A549 (cell line): Measurements from ENCODE around the gene MBD2. TPM values are rescaled to one million over a fixed set of nuclear protein-coding genes. Genes with fewer than 3 reads are reported as not detected.

Source experiments
- ATAC-seq, 2 experiments: fragments of 200-7000 bp in 1 of 2; fragments of >200 bp in 1 of 2; cut with Nextera tagmentation in 1 of 2; cut with Tn5 transposase in 1 of 2; 3 replicates each; pipeline versions ENCODE4 v1.8.0 to v1.9.1; 2018 to 2020; ENCODE audit warnings: mild to moderate bottlenecking in 1 of 2, moderate library complexity in 1 of 2
- CTCF ChIA-PET: fragments of 300-600 bp; sonication (Branson Sonifier 250); formaldehyde crosslinking; extraction: SDS; loops from one replicate; lab custom pipeline; 2021; ENCODE audit warnings: antibody characterized with exemption, inconsistent platforms; lab: Yijun Ruan, JAX
- POLR2A ChIA-PET: fragments of 350-600 bp; formaldehyde crosslinking; extraction: SDS; loops from one replicate; lab custom pipeline; 2021; ENCODE audit warnings: antibody characterized with exemption, inconsistent platforms; lab: Yijun Ruan, JAX
- DNase-seq, 2 experiments: peaks; one replicate each; pipeline versions ENCODE4 v3.0.0 to v3.0.0-alpha.2; 2011 to 2016; ENCODE audit warnings: low read depth in 1 of 2, low spot score in 1 of 2
- FAIRE-seq: peaks from 2 replicates; lab custom pipeline; 2011; peaks lifted over from hg19 to GRCh38; lab: Jason Lieb, UNC
- H3K27ac ChIP-seq, 2 experiments: fragments of >200 bp; sonication (Bioruptor Twin); formaldehyde crosslinking; 3 replicates each; pipeline ENCODE4 v1.5.1; 2016 to 2017
- H3K4me1 ChIP-seq: fragments of >200 bp; sonication (Bioruptor Twin); formaldehyde crosslinking; 3 replicates; pipeline ENCODE4 v1.6.1; 2016
- H3K4me2 ChIP-seq: fragments of >200 bp; sonication (Bioruptor Twin); formaldehyde crosslinking; 3 replicates; pipeline ENCODE4 v1.6.1; 2016
- H3K4me3 ChIP-seq: fragments of >200 bp; sonication (Bioruptor Twin); formaldehyde crosslinking; 3 replicates; pipeline ENCODE4 v1.5.1; 2016
- H3K9me3 ChIP-seq: fragments of >200 bp; sonication (Bioruptor Twin); formaldehyde crosslinking; 3 replicates; pipeline ENCODE4 v1.6.1; 2016
- ATOH8 ChIP-seq: fragments of 250-450 bp; sonication (Bioruptor Pico); IDR thresholded peaks from 2 replicates; pipeline ENCODE4 v1.5.0; 2020; ENCODE audit warnings: low read depth, mild to moderate bottlenecking, moderate library complexity
- BHLHE40 ChIP-seq: IDR thresholded peaks from 2 replicates; pipeline ENCODE4 v1.6.1; 2012; ENCODE audit warnings: low read depth, low read length, inconsistent platforms
- CBX8 ChIP-seq: fragments of 200-600 bp; sonication (generic); IDR thresholded peaks from 2 replicates; pipeline ENCODE4 v1.6.1; 2016
- CEBPB ChIP-seq, 2 experiments: fragments of >200 bp in 1 of 2; sonication (Bioruptor Twin) in 1 of 2; formaldehyde crosslinking in 1 of 2; IDR thresholded peaks; 2 replicates each; pipeline ENCODE4 v1.6.1; 2012 to 2016
- CHD4 ChIP-seq: fragments of 200-600 bp; sonication (generic); IDR thresholded peaks from 2 replicates; pipeline ENCODE4 v1.6.1; 2016; ENCODE audit warnings: antibody characterized with exemption, mild to moderate bottlenecking, borderline replicate concordance
- E2F6 ChIP-seq: IDR thresholded peaks from 2 replicates; pipeline ENCODE4 v1.6.1; 2012; ENCODE audit warnings: low read depth, borderline replicate concordance
- EHF ChIP-seq: fragments of 250-450 bp; sonication (Bioruptor Pico); IDR thresholded peaks from 2 replicates; pipeline ENCODE4 v1.5.0; 2020; ENCODE audit warnings: mild to moderate bottlenecking
- EHMT2 ChIP-seq: fragments of 200-600 bp; sonication (generic); IDR thresholded peaks from 2 replicates; pipeline ENCODE4 v1.6.1; 2016; ENCODE audit warnings: antibody characterized with exemption, low read depth, mild to moderate bottlenecking, moderate library complexity
- HMGXB4 ChIP-seq: fragments of 250-450 bp; sonication (Bioruptor Pico); IDR thresholded peaks from 2 replicates; pipeline ENCODE4 v1.5.0; 2021; ENCODE audit warnings: mild to moderate bottlenecking, moderate library complexity, borderline replicate concordance
- HOXB5 ChIP-seq: fragments of 250-450 bp; sonication (Bioruptor Pico); IDR thresholded peaks from 2 replicates; pipeline ENCODE4 v1.5.0; 2020; ENCODE audit warnings: mild to moderate bottlenecking, moderate library complexity
- JUNB ChIP-seq: fragments of >200 bp; sonication (Bioruptor Twin); formaldehyde crosslinking; IDR thresholded peaks from 2 replicates; pipeline ENCODE4 v1.6.1; 2016
- KDM1A ChIP-seq: fragments of 200-600 bp; sonication (generic); IDR thresholded peaks from 2 replicates; pipeline ENCODE4 v1.6.1; 2016; ENCODE audit warnings: low read depth, mild to moderate bottlenecking
- MAFK ChIP-seq: fragments of 450-650 bp; IDR thresholded peaks from 2 replicates; pipeline ENCODE4 v1.6.1; 2014; ENCODE audit not compliant: partially characterized antibody
- NFE2L2 ChIP-seq: fragments of 150-350 bp; conservative IDR thresholded peaks from 2 replicates; pipeline ENCODE4 v1.6.1; 2014; ENCODE audit warnings: low read length
- NR3C1 ChIP-seq: fragments of >200 bp; sonication (Bioruptor Twin); formaldehyde crosslinking; IDR thresholded peaks from 3 replicates; pipeline ENCODE4 v1.6.1; 2017
- POLR2A ChIP-seq: IDR thresholded peaks from 2 replicates; pipeline ENCODE4 v1.6.1; 2012; ENCODE audit warnings: mild to moderate bottlenecking, low read length
- RCOR1 ChIP-seq: fragments of 150-350 bp; IDR thresholded peaks from 2 replicates; pipeline ENCODE4 v1.6.1; 2014; ENCODE audit warnings: antibody characterized with exemption, low read length, low read depth
- REST ChIP-seq: fragments of 200-600 bp; sonication (generic); IDR thresholded peaks from 2 replicates; pipeline ENCODE4 v1.6.1; 2016; ENCODE audit warnings: antibody characterized with exemption, mild to moderate bottlenecking, moderate library complexity
- RNF2 ChIP-seq: fragments of 200-600 bp; sonication (generic); IDR thresholded peaks from 2 replicates; pipeline ENCODE4 v1.6.1; 2016; ENCODE audit warnings: low read depth, mild to moderate bottlenecking, antibody characterized with exemption, moderate library complexity, borderline replicate concordance
- TP53 ChIP-seq: fragments of 250-450 bp; sonication (Bioruptor Pico); IDR thresholded peaks from 2 replicates; pipeline ENCODE4 v1.5.0; 2021; ENCODE audit warnings: mild to moderate bottlenecking, moderate library complexity
- WGBS: methylation state at CpG from one replicate; pipeline ENCODE4 v1.1.6; 2017; ENCODE audit errors: missing lambda C conversion rate; 5-methylcytosine and 5-hydroxymethylcytosine counted together
- polyA plus RNA-seq, 4 experiments: library from polyadenylated mRNA; depleted of rRNA in 3 of 4; stranded (reverse); fragments of >200 nt; fragmentation: RNase III in 1 of 4; extraction: RNeasy Plus Mini Kit Qiagen cat#74134 plus additional on column Dnase treatment in 1 of 4; gene quantifications; 2 replicates in 3 of 4; 3 replicates in 1 of 4; pipeline ENCODE4 v1.2.3, GENCODE V29; 2011 to 2017

Gene MBD2
- polyA plus RNA-seq, 2 of the 4 experiments (the other 2 are of a cell fraction): 43.4 to 48.2 TPM

GRCh38 chr18:54257015-54257414, 32.5 kb upstream of the MBD2 start (continued):
- no peak for TF ChIP-seq REST

- no peak for TF ChIP-seq CHD4
- TF ChIP-seq JUNB: no peak
- TF ChIP-seq CEBPB (IDR thresholded peaks at IDR 0.05): no peak
- POLR2A ChIA-PET: no interaction called here
- peak overlapping the region; percentile 80 for H3K4me2 ChIP-seq
These were observed 30.7 kb upstream of the MBD2 start for GRCh38 chr18:54255141-54255540.

GRCh38 chr18:54254265-54254758, 29.8 kb upstream of the MBD2 start:
- Histone ChIP-seq H3K4me2 (peak overlapping the region; percentile 80), H3K4me1 (peaks cover 28% of the 10 kb centered on the region; the same call in 2 of the 3 replicates), H3K9me3 (no peaks in the 10 kb centered on the region), H3K27ac (peak overlapping the region; percentile 43 to 47), H3K4me3 (peak overlapping the region; percentile 13; the same call in 2 of the 3 replicates)
- CTCF ChIA-PET: interaction anchor here (0.8 kb wide), 1 partner anchor 51 kb away, joined by 3 read pairs; no protein-coding TSS in a partner anchor
- no peak for TF ChIP-seq TP53 (CRISPR knock-in tag)
- TF ChIP-seq JUNB: 0 out of 2 replicates have a peak, but pooled peaks have one; percentile 24
- no peak for FAIRE-seq
- WGBS: 4% methylated on average over 10 of the region's 10 CpGs
- ATAC-seq: peak; percentile 56 to 71; a peak in 5 of 6 replicates
- POLR2A ChIA-PET: interaction anchor here (0.7 kb wide), 1 partner anchor 15 kb away, joined by 3 read pairs; the partner anchor contains the start of gene POLI
- peak in 1 of 2 experiments; percentile 53 for DNase-seq

More at GRCh38 chr18:54255141-54255540, 30.7 kb upstream of the MBD2 start:
- no peak for DNase-seq
- Histone ChIP-seq H3K27ac (peak overlapping the region; percentile 43 to 47), H3K4me3 (no peak overlapping the region), H3K4me1 (peaks cover 28% of the 10 kb centered on the region; the same call in 2 of the 3 replicates), H3K9me3 (no peaks in the 10 kb centered on the region)
- no peak for ATAC-seq
- no peak for FAIRE-seq
- CTCF ChIA-PET: no interaction called here
- 82% methylated on average over 1 of the region's 1 CpG for WGBS

GRCh38 chr18:54251606-54252390, 27.3 kb upstream of the MBD2 start:
- no peak overlapping the region for H3K4me2 ChIP-seq
- ChIA-PET POLR2A (no interaction called here), CTCF (interaction anchor here (0.7 to 1.5 kb wide), 2 partner anchors 19 to 233 kb away, joined by 3 to 4 read pairs; no protein-coding TSS in a partner anchor)
- 87% methylated on average over 4 of the region's 4 CpGs for WGBS
- FAIRE-seq (no peak), ATAC-seq (no peak), DNase-seq (no peak)
- no peaks in the 10 kb centered on the region for H3K9me3 ChIP-seq
- peaks cover 16% of the 10 kb centered on the region; the same call in 2 of the 3 replicates for H3K4me1 ChIP-seq
- H3K4me3 ChIP-seq: no peak overlapping the region
- H3K27ac ChIP-seq: no peak overlapping the region; a peak in 1 of 6 replicates
- TF ChIP-seq POLR2A: no peak
- TF ChIP-seq HOXB5: no peak
- no peak for TF ChIP-seq RCOR1

- Histone ChIP-seq H3K4me2 (no peak overlapping the region), H3K4me3 (no peak overlapping the region), H3K27ac (no peak overlapping the region), H3K9me3 (no peaks in the 10 kb centered on the region), H3K4me1 (peaks cover 16% of the 10 kb centered on the region; the same call in 2 of the 3 replicates)
- ChIA-PET CTCF (interaction anchor here (1.5 kb wide), 1 partner anchor 20 kb away, joined by 4 read pairs; no protein-coding TSS in a partner anchor), POLR2A (no interaction called here)
- 96% methylated on average over 2 of the region's 2 CpGs for WGBS
- FAIRE-seq: no peak
- DNase-seq: no peak
- no peak for ATAC-seq
- TF ChIP-seq CBX8 (no peak), RNF2 (no peak), NR3C1 (no peak), BHLHE40 (no peak), ATOH8 (CRISPR knock-in tag) (no peak), NFE2L2 (no peak), EHMT2 (no peak), MAFK (no peak), E2F6 (no peak), KDM1A (no peak), EHF (CRISPR knock-in tag) (no peak), HMGXB4 (no peak)
These were observed 26.4 kb upstream of the MBD2 start for GRCh38 chr18:54250846-54251261.
